SK-N-SH (cell line): ENCODE measurements around the gene NTSR2. TPM values are rescaled to one million over a fixed set of nuclear protein-coding genes. Genes with fewer than 3 reads are reported as not detected.

Experiments
- CTCF ChIA-PET: fragments of 300-600, 350-600 bp; formaldehyde crosslinking; extraction: SDS; loops from one replicate; lab custom pipeline; 2021; lab: Yijun Ruan, JAX
- POLR2A ChIA-PET: fragments of 350-600 bp; sonication (Branson Sonifier 250); formaldehyde crosslinking; extraction: SDS; loops from one replicate; lab custom pipeline; 2020; ENCODE audit warnings: antibody characterized with exemption, inconsistent platforms; lab: Yijun Ruan, JAX
- DNase-seq: peaks from one replicate; pipeline ENCODE4 v3.0.0; 2012
- H2AFZ ChIP-seq: fragments of 200-600 bp; sonication (generic); 2 replicates; pipeline ENCODE4 v1.8.1; 2016; ENCODE audit warnings: antibody characterized with exemption, mild to moderate bottlenecking, low read depth
- H3F3A ChIP-seq: fragments of 200-600 bp; sonication (generic); replicated peaks from 2 replicates; pipeline ENCODE3; 2016; ENCODE audit warnings: antibody characterized with exemption, mild to moderate bottlenecking; ENCODE audit not compliant: insufficient read depth
- H3K27ac ChIP-seq, 2 experiments: fragments of 200-500 bp in 1 of 2; fragments of 200-600 bp in 1 of 2; sonication (Bioruptor generic) in 1 of 2; sonication (generic), shearing (Covaris generic) in 1 of 2; 2 replicates each; pipeline versions ENCODE4 v1.5.1 to v1.6.1; 2014 to 2016; ENCODE audit warnings: low read depth in 2 of 2, inconsistent platforms in 1 of 2, low read length in 1 of 2, mild to moderate bottlenecking in 1 of 2, mixed read lengths in 1 of 2
- H3K27me3 ChIP-seq: fragments of 200-600 bp; sonication (generic), shearing (Covaris generic); 2 replicates; pipeline ENCODE4 v1.6.1; 2016; ENCODE audit warnings: mixed run types; ENCODE audit not compliant: insufficient read depth
- H3K36me3 ChIP-seq, 2 experiments: fragments of 200-500 bp in 1 of 2; fragments of 200-600 bp in 1 of 2; sonication (Bioruptor generic) in 1 of 2; sonication (generic) in 1 of 2; replicated peaks in 1 of 2; 2 replicates each; pipeline versions ENCODE3 to v1.5.1; 2014 to 2016; ENCODE audit warnings: low read length in 1 of 2, mild to moderate bottlenecking in 1 of 2; ENCODE audit not compliant: insufficient read depth in 2 of 2, control insufficient read depth in 1 of 2
- H3K4me1 ChIP-seq, 2 experiments: fragments of 200-500 bp in 1 of 2; fragments of 200-600 bp in 1 of 2; sonication (Bioruptor generic) in 1 of 2; sonication (generic), shearing (Covaris generic) in 1 of 2; 2 replicates each; pipeline versions ENCODE4 v1.5.1 to v1.6.1; 2014 to 2016; ENCODE audit warnings: low read depth in 1 of 2, low read length in 1 of 2, mixed run types in 1 of 2; ENCODE audit not compliant: insufficient read depth in 2 of 2, control insufficient read depth in 1 of 2
- H3K4me2 ChIP-seq: fragments of 200-600 bp; sonication (generic), shearing (Covaris generic); 2 replicates; pipeline ENCODE4 v1.6.1; 2017; ENCODE audit warnings: mixed run types
- H3K4me3 ChIP-seq, 2 experiments: fragments of 200-500 bp in 1 of 2; fragments of 200-600 bp in 1 of 2; sonication (Bioruptor generic) in 1 of 2; sonication (generic), shearing (Covaris generic) in 1 of 2; 2 replicates each; pipeline versions ENCODE4 v1.5.1 to v1.8.1; 2014 to 2016; ENCODE audit warnings: low read depth in 2 of 2, inconsistent platforms in 1 of 2, low read length in 1 of 2, mild to moderate bottlenecking in 1 of 2, mixed read lengths in 1 of 2, moderate library complexity in 1 of 2
- H3K79me2 ChIP-seq: fragments of 200-600 bp; sonication (generic); 2 replicates; pipeline ENCODE4 v1.8.1; 2017; ENCODE audit warnings: mild to moderate bottlenecking; ENCODE audit not compliant: insufficient read depth
- H3K9ac ChIP-seq: fragments of 200-600 bp; sonication (generic); 2 replicates; pipeline ENCODE4 v1.6.1; 2017; ENCODE audit warnings: mixed run types
- H3K9me2 ChIP-seq: fragments of 200-600 bp; sonication (generic); 2 replicates; pipeline ENCODE4 v1.6.1; 2017; ENCODE audit warnings: mixed run types
- H3K9me3 ChIP-seq: fragments of 200-600 bp; sonication (generic); 2 replicates; pipeline ENCODE4 v1.6.1; 2017; ENCODE audit warnings: mixed run types, mild to moderate bottlenecking, moderate library complexity
- H4K20me1 ChIP-seq: fragments of 200-600 bp; sonication (generic); 2 replicates; pipeline ENCODE4 v1.6.1; 2017; ENCODE audit warnings: mild to moderate bottlenecking, mixed run types; ENCODE audit not compliant: insufficient read depth
- CHD2 ChIP-seq: fragments of 150-350 bp; IDR thresholded peaks from 2 replicates; pipeline ENCODE4 v1.6.1; 2018; ENCODE audit warnings: low read length; ENCODE audit not compliant: partially characterized antibody
- ELF1 ChIP-seq: IDR thresholded peaks from 2 replicates; pipeline ENCODE4 v1.4.0; 2012
- EP300 ChIP-seq, 2 experiments: IDR thresholded peaks; 2 replicates each; pipeline versions ENCODE4 v1.4.0 to v1.6.1; 2012; ENCODE audit warnings: borderline replicate concordance in 1 of 2, low read depth in 1 of 2, low read length in 1 of 2
- FOSL2 ChIP-seq: IDR thresholded peaks from 2 replicates; pipeline ENCODE4 v1.4.0; 2012; ENCODE audit warnings: low read depth, mild to moderate bottlenecking, moderate library complexity, borderline replicate concordance
- GATA2 ChIP-seq: sonication (generic); formaldehyde crosslinking; IDR thresholded peaks from 2 replicates; pipeline ENCODE4 v1.5.0; 2020; ENCODE audit warnings: mild to moderate bottlenecking, missing genetic modification reagents
- MXI1 ChIP-seq: IDR thresholded peaks from 2 replicates; pipeline ENCODE4 v1.6.1; 2012; ENCODE audit warnings: mild to moderate bottlenecking, low read depth, low read length, improper control_type of control experiment
- NRF1 ChIP-seq: IDR thresholded peaks from 2 replicates; pipeline ENCODE4 v1.6.1; 2012; ENCODE audit warnings: low read depth, mild to moderate bottlenecking, low read length
- RAD21 ChIP-seq: IDR thresholded peaks from 2 replicates; pipeline ENCODE4 v1.6.1; 2012; ENCODE audit warnings: mild to moderate bottlenecking, low read length
- RFX5 ChIP-seq: IDR thresholded peaks from 2 replicates; pipeline ENCODE4 v1.6.1; 2012; ENCODE audit warnings: mild to moderate bottlenecking, improper control_type of control experiment, low read length
- RXRA ChIP-seq: IDR thresholded peaks from 2 replicates; pipeline ENCODE4 v1.4.0; 2012; ENCODE audit warnings: low read depth, mild to moderate bottlenecking, borderline replicate concordance
- TEAD4 ChIP-seq: IDR thresholded peaks from 2 replicates; pipeline ENCODE4 v1.4.0; 2012; ENCODE audit warnings: mild to moderate bottlenecking, borderline replicate concordance; ENCODE audit not compliant: insufficient read depth
- USF2 ChIP-seq: fragments of 150-350 bp; IDR thresholded peaks from 2 replicates; pipeline ENCODE4 v1.6.1; 2017; ENCODE audit warnings: antibody characterized with exemption, low read length, low read depth, borderline replicate concordance
- WGBS: methylation state at CpG from one replicate; pipeline ENCODE4 v1.1.6; 2017; ENCODE audit warnings: low lambda C conversion rate; 5-methylcytosine and 5-hydroxymethylcytosine counted together
- polyA plus RNA-seq, 3 experiments: library from polyadenylated mRNA; depleted of rRNA; stranded (reverse); fragments of >200 nt; gene quantifications; 2 replicates each; pipeline ENCODE4 v1.2.3, GENCODE V29; 2012
- TF ChIP-seq, protein P1 (sequence below): IDR thresholded peaks from 2 replicates; pipeline ENCODE4 v1.4.0; 2012; ENCODE audit warnings: low read depth, borderline replicate concordance
- TF ChIP-seq, protein P2 (sequence below): fragments of 150-350 bp; IDR thresholded peaks from 2 replicates; pipeline ENCODE4 v1.6.1; 2016; ENCODE audit warnings: mild to moderate bottlenecking, low read depth, low read length
- TF ChIP-seq, protein P3 (sequence below): fragments of 200-600 bp; sonication (generic); IDR thresholded peaks from 2 replicates; pipeline ENCODE4 v1.6.1; 2017; ENCODE audit warnings: antibody characterized with exemption, mild to moderate bottlenecking, moderate library complexity
- TF ChIP-seq, protein P4 (sequence below): IDR thresholded peaks from 2 replicates; pipeline ENCODE4; 2012

Gene NTSR2
- polyA plus RNA-seq, 1 of the 3 experiments (the other 2 are of a cell fraction), result not detected

GRCh38 chr2:11680901-11681721, 11.1 kb upstream of the NTSR2 start:
- H3K4me3 ChIP-seq, result no peak overlapping the region
- H3K36me3 ChIP-seq, result no peaks in the 10 kb centered on the region
- no peak for DNase-seq
- H3K4me1 ChIP-seq, result peaks cover 0 to 19% of the 10 kb centered on the region in 2 experiments; a peak in 1 of 4 replicates
- 85% methylated on average over 15 of the region's 15 CpGs for WGBS
- no peaks in the 10 kb centered on the region for H4K20me1 ChIP-seq
- no peaks in the 10 kb centered on the region for H3K9me2 ChIP-seq
- no peak overlapping the region for H3K9ac ChIP-seq
- H3K27me3 ChIP-seq, result peaks cover 14% of the 10 kb centered on the region; the same call in 1 of the 2 replicates
- CTCF ChIA-PET, result interaction anchor here (0.5 to 31.9 kb wide), 43 partner anchors 9 to 1018 kb away, joined by 3 to 886 read pairs (median 5); partner anchors contain the start of gene LPIN1
- no peak overlapping the region for H3K4me2 ChIP-seq
- H3K79me2 ChIP-seq, result no peaks in the 10 kb centered on the region
- H3K27ac ChIP-seq, result no peak overlapping the region
- POLR2A ChIA-PET, result interaction anchor here (0.8 kb wide), 1 partner anchor 109 kb away, joined by 3 read pairs; no protein-coding TSS in a partner anchor
- H2AFZ ChIP-seq, result no peak overlapping the region
- TF ChIP-seq RAD21, result no peak
- no peak for TF ChIP-seq RXRA
- no peak for TF ChIP-seq TEAD4
- TF ChIP-seq CHD2, result no peak
- TF ChIP-seq, protein P1, sequence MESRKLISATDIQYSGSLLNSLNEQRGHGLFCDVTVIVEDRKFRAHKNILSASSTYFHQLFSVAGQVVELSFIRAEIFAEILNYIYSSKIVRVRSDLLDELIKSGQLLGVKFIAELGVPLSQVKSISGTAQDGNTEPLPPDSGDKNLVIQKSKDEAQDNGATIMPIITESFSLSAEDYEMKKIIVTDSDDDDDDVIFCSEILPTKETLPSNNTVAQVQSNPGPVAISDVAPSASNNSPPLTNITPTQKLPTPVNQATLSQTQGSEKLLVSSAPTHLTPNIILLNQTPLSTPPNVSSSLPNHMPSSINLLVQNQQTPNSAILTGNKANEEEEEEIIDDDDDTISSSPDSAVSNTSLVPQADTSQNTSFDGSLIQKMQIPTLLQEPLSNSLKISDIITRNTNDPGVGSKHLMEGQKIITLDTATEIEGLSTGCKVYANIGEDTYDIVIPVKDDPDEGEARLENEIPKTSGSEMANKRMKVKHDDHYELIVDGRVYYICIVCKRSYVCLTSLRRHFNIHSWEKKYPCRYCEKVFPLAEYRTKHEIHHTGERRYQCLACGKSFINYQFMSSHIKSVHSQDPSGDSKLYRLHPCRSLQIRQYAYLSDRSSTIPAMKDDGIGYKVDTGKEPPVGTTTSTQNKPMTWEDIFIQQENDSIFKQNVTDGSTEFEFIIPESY, result no peak
- TF ChIP-seq ELF1, result no peak
- no peak for TF ChIP-seq USF2
- no peak for TF ChIP-seq FOSL2
- no peak for TF ChIP-seq RFX5
- H3F3A ChIP-seq, result no peaks in the 10 kb centered on the region
- no peaks in the 10 kb centered on the region for H3K9me3 ChIP-seq

DNA sequence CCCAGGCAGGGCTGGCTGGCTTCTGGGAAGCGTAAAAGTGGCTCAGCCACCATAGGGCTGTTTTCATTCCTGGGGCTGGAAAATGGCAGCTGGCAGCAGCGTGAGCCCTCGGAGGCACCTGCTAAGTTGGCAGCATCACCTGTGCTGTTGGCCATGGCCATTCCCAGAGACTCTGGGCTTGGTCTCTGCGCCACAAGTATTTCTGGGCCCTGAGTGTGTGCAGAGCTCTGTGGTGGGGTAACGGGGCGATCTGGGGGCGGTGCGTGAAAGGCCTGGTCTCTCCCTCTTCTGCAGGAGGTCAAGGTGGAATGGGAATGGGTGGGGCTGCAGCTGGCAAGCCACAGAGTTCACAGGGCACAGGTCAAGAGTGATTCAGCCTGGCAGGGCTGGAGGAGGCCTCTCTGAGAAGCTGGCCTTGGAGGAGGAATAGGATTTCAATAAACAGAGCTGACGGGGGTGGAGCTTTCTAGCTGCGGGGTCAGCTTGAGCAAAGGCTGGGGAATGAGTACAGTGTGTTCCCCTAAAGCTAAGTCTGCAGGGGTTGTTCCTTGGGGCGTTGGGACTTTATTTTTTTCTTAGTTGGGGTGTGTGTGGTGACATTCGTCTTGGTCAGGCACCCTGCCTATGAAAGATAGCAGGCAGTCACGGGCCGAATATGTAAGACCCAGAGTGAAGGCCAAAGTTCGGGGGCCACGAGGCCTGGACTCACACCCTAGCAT, 10.3 kb upstream of the NTSR2 start:
- DNase-seq, result no peak
- WGBS, result 73% methylated on average over 13 of the region's 16 CpGs
- TF ChIP-seq, protein P2, sequence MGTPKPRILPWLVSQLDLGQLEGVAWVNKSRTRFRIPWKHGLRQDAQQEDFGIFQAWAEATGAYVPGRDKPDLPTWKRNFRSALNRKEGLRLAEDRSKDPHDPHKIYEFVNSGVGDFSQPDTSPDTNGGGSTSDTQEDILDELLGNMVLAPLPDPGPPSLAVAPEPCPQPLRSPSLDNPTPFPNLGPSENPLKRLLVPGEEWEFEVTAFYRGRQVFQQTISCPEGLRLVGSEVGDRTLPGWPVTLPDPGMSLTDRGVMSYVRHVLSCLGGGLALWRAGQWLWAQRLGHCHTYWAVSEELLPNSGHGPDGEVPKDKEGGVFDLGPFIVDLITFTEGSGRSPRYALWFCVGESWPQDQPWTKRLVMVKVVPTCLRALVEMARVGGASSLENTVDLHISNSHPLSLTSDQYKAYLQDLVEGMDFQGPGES, result no peak
- TF ChIP-seq MXI1 (no peak), RAD21 (no peak), RXRA (no peak), FOSL2 (no peak), NRF1 (no peak), EP300 (IDR thresholded peaks at IDR 0.05; ENCODE audit: borderline replicate concordance in 1 of 2, low read depth in 1 of 2, low read length in 1 of 2) (no peak), GATA2 (CRISPR knock-in tag) (no peak)
- TF ChIP-seq, protein P3, sequence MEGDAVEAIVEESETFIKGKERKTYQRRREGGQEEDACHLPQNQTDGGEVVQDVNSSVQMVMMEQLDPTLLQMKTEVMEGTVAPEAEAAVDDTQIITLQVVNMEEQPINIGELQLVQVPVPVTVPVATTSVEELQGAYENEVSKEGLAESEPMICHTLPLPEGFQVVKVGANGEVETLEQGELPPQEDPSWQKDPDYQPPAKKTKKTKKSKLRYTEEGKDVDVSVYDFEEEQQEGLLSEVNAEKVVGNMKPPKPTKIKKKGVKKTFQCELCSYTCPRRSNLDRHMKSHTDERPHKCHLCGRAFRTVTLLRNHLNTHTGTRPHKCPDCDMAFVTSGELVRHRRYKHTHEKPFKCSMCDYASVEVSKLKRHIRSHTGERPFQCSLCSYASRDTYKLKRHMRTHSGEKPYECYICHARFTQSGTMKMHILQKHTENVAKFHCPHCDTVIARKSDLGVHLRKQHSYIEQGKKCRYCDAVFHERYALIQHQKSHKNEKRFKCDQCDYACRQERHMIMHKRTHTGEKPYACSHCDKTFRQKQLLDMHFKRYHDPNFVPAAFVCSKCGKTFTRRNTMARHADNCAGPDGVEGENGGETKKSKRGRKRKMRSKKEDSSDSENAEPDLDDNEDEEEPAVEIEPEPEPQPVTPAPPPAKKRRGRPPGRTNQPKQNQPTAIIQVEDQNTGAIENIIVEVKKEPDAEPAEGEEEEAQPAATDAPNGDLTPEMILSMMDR, result no peak
- TF ChIP-seq, protein P4, sequence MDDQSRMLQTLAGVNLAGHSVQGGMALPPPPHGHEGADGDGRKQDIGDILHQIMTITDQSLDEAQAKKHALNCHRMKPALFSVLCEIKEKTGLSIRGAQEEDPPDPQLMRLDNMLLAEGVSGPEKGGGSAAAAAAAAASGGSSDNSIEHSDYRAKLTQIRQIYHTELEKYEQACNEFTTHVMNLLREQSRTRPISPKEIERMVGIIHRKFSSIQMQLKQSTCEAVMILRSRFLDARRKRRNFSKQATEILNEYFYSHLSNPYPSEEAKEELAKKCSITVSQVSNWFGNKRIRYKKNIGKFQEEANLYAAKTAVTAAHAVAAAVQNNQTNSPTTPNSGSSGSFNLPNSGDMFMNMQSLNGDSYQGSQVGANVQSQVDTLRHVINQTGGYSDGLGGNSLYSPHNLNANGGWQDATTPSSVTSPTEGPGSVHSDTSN, result no peak

More for the DNA sequence above, 10.3 kb upstream of the NTSR2 start:
- H3F3A ChIP-seq, result no peaks in the 10 kb centered on the region
- no peak overlapping the region for H3K4me3 ChIP-seq
- peak overlapping the region in 1 of 2 experiments; percentile 11; a peak in 1 of 4 replicates for H3K27ac ChIP-seq
- no peak overlapping the region for H2AFZ ChIP-seq
- ChIA-PET CTCF (interaction anchor here (0.8 to 31.9 kb wide), 25 partner anchors 8 to 548 kb away, joined by 3 to 886 read pairs (median 6); partner anchors contain the start of genes LPIN1 and NTSR2), POLR2A (interaction anchor here (0.8 kb wide), 1 partner anchor 110 kb away, joined by 3 read pairs; no protein-coding TSS in a partner anchor)
- no peak overlapping the region for H3K4me2 ChIP-seq
- peaks cover 14% of the 10 kb centered on the region; the same call in 1 of the 2 replicates for H3K27me3 ChIP-seq
- H3K4me1 ChIP-seq, result peaks cover 0 to 19% of the 10 kb centered on the region in 2 experiments; a peak in 1 of 4 replicates
- H4K20me1 ChIP-seq, result no peaks in the 10 kb centered on the region
- no peaks in the 10 kb centered on the region for H3K9me2 ChIP-seq
- no peaks in the 10 kb centered on the region for H3K36me3 ChIP-seq
- H3K79me2 ChIP-seq, result no peaks in the 10 kb centered on the region
- H3K9ac ChIP-seq, result no peak overlapping the region
- H3K9me3 ChIP-seq, result no peaks in the 10 kb centered on the region
